K562 (cell line): ENCODE measurements around the gene ZFP62.

Experiments used
- CTCF ChIP-seq, 3 experiments: IDR thresholded peaks in 2 of 3; conservative IDR thresholded peaks in 1 of 3; 2 replicates each; pipeline ENCODE4 v1.5.1; 2011 to 2012; ENCODE audit warnings: low read length in 3 of 3, mild to moderate bottlenecking in 3 of 3, control low read depth in 2 of 3, improper control_type of control experiment in 1 of 3, inconsistent platforms in 1 of 3, low read depth in 1 of 3, mixed read lengths in 1 of 3, moderate library complexity in 1 of 3; ENCODE audit not compliant: insufficient read depth in 2 of 3
- CUX1 ChIP-seq: fragments of 200-800 bp; sonication (Bioruptor generic); IDR thresholded peaks from 2 replicates; pipeline ENCODE4 v1.6.1; 2016; ENCODE audit warnings: missing genetic modification characterization, missing compliant biosample characterization
- EZH2 ChIP-seq: IDR thresholded peaks from 2 replicates; pipeline ENCODE4 v1.6.1; 2012; ENCODE audit warnings: low read depth, mild to moderate bottlenecking, inconsistent platforms, low read length, borderline replicate concordance
- MAX ChIP-seq: sonication (generic); formaldehyde crosslinking; IDR thresholded peaks from 2 replicates; pipeline ENCODE4 v1.9.0; 2022; ENCODE audit warnings: mild to moderate bottlenecking, missing genetic modification reagents
- MITF ChIP-seq: IDR thresholded peaks from 2 replicates; pipeline ENCODE4 v1.6.1; 2014; ENCODE audit warnings: antibody characterized with exemption
- NR1H2 ChIP-seq: sonication (generic); formaldehyde crosslinking; IDR thresholded peaks from 2 replicates; pipeline ENCODE4 v1.4.0; 2020; ENCODE audit warnings: mild to moderate bottlenecking, missing genetic modification reagents
- POLR2AphosphoS5 ChIP-seq: IDR thresholded peaks from 2 replicates; pipeline ENCODE4 v1.6.1; 2011; ENCODE audit warnings: mild to moderate bottlenecking, low read depth, low read length, moderate library complexity; ENCODE audit not compliant: control insufficient read depth, insufficient read depth
- RAD21 ChIP-seq, 2 experiments: fragments of 250-450 bp in 1 of 2; fragments of 450-650 bp in 1 of 2; sonication (Bioruptor Pico) in 1 of 2; formaldehyde crosslinking in 1 of 2; IDR thresholded peaks in 1 of 2; conservative IDR thresholded peaks in 1 of 2; 2 replicates each; pipeline versions ENCODE4 v1.4.0 to v1.8.0; 2020 to 2022; ENCODE audit warnings: mild to moderate bottlenecking in 2 of 2, moderate library complexity in 1 of 2

- no peak for TF ChIP-seq MAX (CRISPR knock-in tag)
- TF ChIP-seq RAD21 (CRISPR knock-in tag; conservative IDR thresholded peaks at IDR 0.05 in 1 of 2, IDR thresholded peaks at IDR 0.05 in 1 of 2): no peak
- TF ChIP-seq POLR2AphosphoS5: no peak
- TF ChIP-seq CUX1 (CRISPR knock-in tag): no peak
- TF ChIP-seq NR1H2: no peak
- TF ChIP-seq MITF: no peak
- no peak for TF ChIP-seq EZH2
- no peak for TF ChIP-seq CTCF (IDR thresholded peaks at IDR 0.05 in 2 of 3, conservative IDR thresholded peaks at IDR 0.05 in 1 of 3; ENCODE audit: insufficient read depth in 2 of 3, low read depth in 1 of 3, low read length in 3 of 3)
These were observed 36.2 kb downstream of the ZFP62 start for GRCh38 chr5:180824630-180825476.
